DOHH2 (cell line): Measurements from ENCODE around the gene ENTPD2.
A peak's percentile ranks its signal among the peaks of the same experiment; 100 is the strongest.
"Not testable (repeated sequence)": the region's sequence is repeated elsewhere in the genome, so short reads cannot be mapped to it uniquely, and the experiment has no call there.

ENCODE experiments used
- H3F3A ChIP-seq: fragments of 200-600 bp; sonication (generic), shearing (Covaris generic); 2 replicates; pipeline ENCODE4 v1.6.0; 2016; ENCODE audit warnings: antibody characterized with exemption, mild to moderate bottlenecking; ENCODE audit not compliant: control insufficient read depth, insufficient read depth
- H3K27ac ChIP-seq: fragments of 200-600 bp; sonication (generic); 2 replicates; pipeline ENCODE4 v1.5.1; 2014; ENCODE audit warnings: low read depth, mild to moderate bottlenecking, low read length, moderate library complexity
- H3K27me3 ChIP-seq: fragments of 200-600 bp; sonication (generic); 2 replicates; pipeline ENCODE4 v1.6.1; 2014; ENCODE audit warnings: mild to moderate bottlenecking, low read length, mixed read lengths; ENCODE audit not compliant: control insufficient read depth
- H3K36me3 ChIP-seq: fragments of 200-600 bp; sonication (generic); 2 replicates; pipeline ENCODE4 v1.6.1; 2014; ENCODE audit warnings: mild to moderate bottlenecking, low read length, moderate library complexity, mixed read lengths; ENCODE audit not compliant: control insufficient read depth
- H3K4me1 ChIP-seq: fragments of 200-600 bp; sonication (generic); 2 replicates; pipeline ENCODE4 v1.6.1; 2014; ENCODE audit warnings: mild to moderate bottlenecking, low read length, mixed read lengths; ENCODE audit not compliant: control insufficient read depth
- H3K4me2 ChIP-seq: fragments of 200-600 bp; sonication (generic); 2 replicates; pipeline ENCODE4 v1.6.0; 2014; ENCODE audit warnings: mild to moderate bottlenecking, low read length, moderate library complexity
- H3K4me3 ChIP-seq: fragments of 200-600 bp; sonication (generic); 2 replicates; pipeline ENCODE4 v1.5.1; 2014; ENCODE audit warnings: mild to moderate bottlenecking, low read length, mixed read lengths
- H3K79me2 ChIP-seq: fragments of 200-600 bp; sonication (generic); 2 replicates; pipeline ENCODE4 v1.6.1; 2014; ENCODE audit warnings: mild to moderate bottlenecking, low read length, mixed read lengths; ENCODE audit not compliant: control insufficient read depth
- H3K9me2 ChIP-seq: fragments of 200-600 bp; sonication (generic); replicated peaks from 2 replicates; pipeline ENCODE4 v1.6.1; 2014; ENCODE audit warnings: mild to moderate bottlenecking, low read length, mixed read lengths; ENCODE audit not compliant: control insufficient read depth
- H3K9me3 ChIP-seq: fragments of 200-600 bp; sonication (generic); 2 replicates; pipeline ENCODE4 v1.6.1; 2014; ENCODE audit warnings: antibody characterized with exemption, low read length, mixed read lengths; ENCODE audit not compliant: control insufficient read depth, insufficient read depth
- H4K20me1 ChIP-seq: fragments of 200-600 bp; sonication (generic); 2 replicates; pipeline ENCODE4 v1.6.0; 2014; ENCODE audit warnings: low read depth, mild to moderate bottlenecking, antibody characterized with exemption, low read length, moderate library complexity; ENCODE audit not compliant: control insufficient read depth, insufficient read depth
- CTCF ChIP-seq: fragments of 200-600 bp; sonication (generic); IDR thresholded peaks from one replicate; pipeline ENCODE4 v1.5.1; 2014; ENCODE audit warnings: antibody characterized with exemption, mild to moderate bottlenecking, low read depth, low read length; ENCODE audit not compliant: poor library complexity, severe bottlenecking
- EZH2phosphoT487 ChIP-seq: fragments of 200-600 bp; sonication (generic); IDR thresholded peaks from 2 replicates; pipeline ENCODE4 v1.6.1; 2017; ENCODE audit warnings: borderline replicate concordance, mild to moderate bottlenecking, antibody characterized with exemption, low read length, moderate library complexity, mixed read lengths

Gene ENTPD2

GRCh38 chr9:137004285-137004684 lies 49.6 kb downstream of the ENTPD2 start:
- not testable (repeated sequence) for H3K27ac ChIP-seq, H3K36me3 ChIP-seq, H3K79me2 ChIP-seq, H3K9me3 ChIP-seq, H4K20me1 ChIP-seq, H3F3A ChIP-seq, H3K4me3 ChIP-seq, H3K27me3 ChIP-seq, H3K9me2 ChIP-seq, H3K4me2 ChIP-seq
- H3K4me1 ChIP-seq = peaks cover 19% of the 10 kb centered on the region
- TF ChIP-seq CTCF = peak; percentile 27

DNA sequence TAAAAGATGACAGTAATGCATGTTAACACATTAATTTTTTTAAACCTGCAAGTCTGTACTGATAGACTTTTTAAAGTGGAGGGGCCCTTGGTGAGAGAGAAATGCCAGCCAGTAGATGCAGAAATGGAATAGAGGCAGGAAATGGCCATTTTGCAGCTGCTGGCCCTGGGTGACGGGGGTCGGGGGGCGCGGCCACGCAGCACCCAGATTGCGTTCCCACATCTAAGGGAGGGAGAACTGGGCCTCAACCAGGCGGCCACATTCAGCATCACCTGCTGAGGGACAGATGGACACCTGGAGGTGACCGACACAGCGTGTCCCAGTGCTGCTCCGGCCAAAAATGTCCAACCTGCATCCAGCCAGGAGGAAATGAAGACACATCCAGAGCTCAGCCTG lies 51.2 kb downstream of the ENTPD2 start:
- H3K4me1 ChIP-seq = peaks cover 18% of the 10 kb centered on the region
- H4K20me1 ChIP-seq = no peaks in the 10 kb centered on the region
- no peak overlapping the region for H3K4me3 ChIP-seq
- H3K79me2 ChIP-seq = no peaks in the 10 kb centered on the region
- no peaks in the 10 kb centered on the region for H3K36me3 ChIP-seq
- H3F3A ChIP-seq = no peaks in the 10 kb centered on the region
- H3K27me3 ChIP-seq = peaks cover 14% of the 10 kb centered on the region
- H3K27ac ChIP-seq = no peak overlapping the region
- H3K9me2 ChIP-seq = no peaks in the 10 kb centered on the region
- no peak overlapping the region for H3K4me2 ChIP-seq
- no peak for TF ChIP-seq EZH2phosphoT487
- TF ChIP-seq CTCF = no peak
- no peaks in the 10 kb centered on the region for H3K9me3 ChIP-seq

DNA sequence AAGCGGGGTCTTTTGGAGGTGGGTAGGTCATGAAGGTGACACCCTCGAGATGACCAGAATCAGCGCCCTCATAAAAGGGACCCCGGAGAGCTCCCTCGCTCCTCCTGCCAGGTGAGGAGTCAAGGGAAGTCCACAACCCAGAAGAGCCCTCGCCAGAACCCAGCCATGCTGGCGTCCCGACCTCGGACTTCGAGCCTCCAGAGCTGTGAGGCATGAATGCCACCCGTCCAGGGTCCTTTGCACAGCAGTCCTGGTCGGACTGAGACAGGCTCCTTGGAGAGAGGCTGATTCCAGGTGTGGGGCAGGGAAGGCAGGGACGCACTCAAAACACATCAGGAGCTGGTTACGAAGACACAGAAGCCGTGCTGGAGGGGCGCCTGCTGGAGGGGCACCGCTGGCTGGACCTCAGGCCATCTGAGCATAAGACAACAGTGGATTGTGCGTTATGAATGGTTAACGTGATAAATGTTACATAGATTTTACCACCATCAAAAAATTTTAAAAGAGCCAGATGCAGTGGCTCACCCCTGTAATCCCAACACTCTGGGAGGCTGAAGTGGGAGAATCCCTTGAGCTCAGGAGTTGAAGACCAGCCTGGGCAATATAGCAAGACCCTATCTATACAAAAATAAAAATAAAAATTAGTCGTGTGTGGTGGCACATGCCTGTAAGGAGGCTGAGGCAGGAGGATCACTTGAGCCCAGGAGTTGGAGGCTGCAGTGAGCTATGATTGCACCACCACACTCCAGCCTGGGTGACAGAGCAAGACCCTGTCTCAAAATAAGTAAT lies 51.8 kb downstream of the ENTPD2 start:
- no peaks in the 10 kb centered on the region for H3K79me2 ChIP-seq

More for the DNA sequence above, 51.8 kb downstream of the ENTPD2 start:
- no peaks in the 10 kb centered on the region for H3K36me3 ChIP-seq
- no peak overlapping the region for H3K4me3 ChIP-seq
- H3K9me3 ChIP-seq = no peaks in the 10 kb centered on the region
- no peak overlapping the region for H3K27ac ChIP-seq
- H3K27me3 ChIP-seq = peaks cover 20% of the 10 kb centered on the region
- no peaks in the 10 kb centered on the region for H3K9me2 ChIP-seq
- H3F3A ChIP-seq = no peaks in the 10 kb centered on the region
- peaks cover 18% of the 10 kb centered on the region for H3K4me1 ChIP-seq
- no peak overlapping the region for H3K4me2 ChIP-seq
- no peaks in the 10 kb centered on the region for H4K20me1 ChIP-seq
- TF ChIP-seq CTCF (no peak), EZH2phosphoT487 (no peak)
